Measurements from ENCODE around the gene NFYB. TPM values are rescaled to one million over a fixed set of nuclear protein-coding genes. Genes with fewer than 3 reads are reported as not detected.

The NFYB gene
- total RNA-seq, 3 donors from 2014 or later, result 16.2 to 73.9 (median 18.9) TPM

DNA sequence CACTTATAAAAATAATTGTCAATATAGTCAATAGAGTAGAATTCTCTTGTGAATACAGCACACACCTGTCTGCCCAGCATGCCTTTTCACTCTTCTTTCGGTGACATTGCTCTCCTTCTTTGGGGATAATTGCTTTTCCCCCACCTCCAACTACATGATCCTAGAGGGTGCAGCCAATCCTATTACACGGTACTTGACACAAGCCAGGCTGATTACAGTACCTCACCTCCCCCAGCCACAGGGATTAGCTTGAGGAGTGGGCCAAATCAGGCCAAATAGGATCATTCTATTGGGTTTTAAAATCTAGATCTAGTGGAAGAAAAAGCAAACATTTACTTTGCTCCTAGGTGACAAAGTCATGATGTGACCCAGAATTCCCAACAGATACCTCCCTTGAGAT, 16.8 kb upstream of the NFYB start:
- intact Hi-C loops (cut with DNase I, micrococcal nuclease), result no loop called here
- no peaks in the 10 kb centered on the region for H3K9me3 ChIP-seq
- no peaks in the 10 kb centered on the region for H3K36me3 ChIP-seq (ENCODE audit: low read depth)
- ATAC-seq (no peak), DNase-seq (no peak)
- TF ChIP-seq, protein P1, sequence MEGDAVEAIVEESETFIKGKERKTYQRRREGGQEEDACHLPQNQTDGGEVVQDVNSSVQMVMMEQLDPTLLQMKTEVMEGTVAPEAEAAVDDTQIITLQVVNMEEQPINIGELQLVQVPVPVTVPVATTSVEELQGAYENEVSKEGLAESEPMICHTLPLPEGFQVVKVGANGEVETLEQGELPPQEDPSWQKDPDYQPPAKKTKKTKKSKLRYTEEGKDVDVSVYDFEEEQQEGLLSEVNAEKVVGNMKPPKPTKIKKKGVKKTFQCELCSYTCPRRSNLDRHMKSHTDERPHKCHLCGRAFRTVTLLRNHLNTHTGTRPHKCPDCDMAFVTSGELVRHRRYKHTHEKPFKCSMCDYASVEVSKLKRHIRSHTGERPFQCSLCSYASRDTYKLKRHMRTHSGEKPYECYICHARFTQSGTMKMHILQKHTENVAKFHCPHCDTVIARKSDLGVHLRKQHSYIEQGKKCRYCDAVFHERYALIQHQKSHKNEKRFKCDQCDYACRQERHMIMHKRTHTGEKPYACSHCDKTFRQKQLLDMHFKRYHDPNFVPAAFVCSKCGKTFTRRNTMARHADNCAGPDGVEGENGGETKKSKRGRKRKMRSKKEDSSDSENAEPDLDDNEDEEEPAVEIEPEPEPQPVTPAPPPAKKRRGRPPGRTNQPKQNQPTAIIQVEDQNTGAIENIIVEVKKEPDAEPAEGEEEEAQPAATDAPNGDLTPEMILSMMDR (IDR thresholded peaks at IDR 0.05), result no peak
- no peaks in the 10 kb centered on the region for H3K4me1 ChIP-seq (ENCODE audit: low read depth)
- H3K4me3 ChIP-seq, result no peak overlapping the region

GRCh38 chr12:104154286-104154685, 16.3 kb upstream of the NFYB start:
- H3K9me3 ChIP-seq, result no peaks in the 10 kb centered on the region
- intact Hi-C loops (cut with DNase I, micrococcal nuclease), result no loop called here
- ATAC-seq (no peak), DNase-seq (no peak)
- H3K4me1 ChIP-seq (ENCODE audit: low read depth), result no peaks in the 10 kb centered on the region
- H3K4me3 ChIP-seq, result no peak overlapping the region
- no peaks in the 10 kb centered on the region for H3K36me3 ChIP-seq (ENCODE audit: low read depth)
- TF ChIP-seq, protein P1 (IDR thresholded peaks at IDR 0.05), result no peak

- ATAC-seq, result no peak
- no peaks in the 10 kb centered on the region for H3K9me3 ChIP-seq
- DNase-seq, result no peak
- TF ChIP-seq, protein P1 (IDR thresholded peaks at IDR 0.05), result no peak
- no peak overlapping the region for H3K4me3 ChIP-seq
- intact Hi-C loops (cut with DNase I, micrococcal nuclease), result no loop called here
- no peaks in the 10 kb centered on the region for H3K36me3 ChIP-seq (ENCODE audit: low read depth)
- H3K4me1 ChIP-seq (ENCODE audit: low read depth), result no peaks in the 10 kb centered on the region
Observed at GRCh38 chr12:104152685-104153241, 14.8 kb upstream of the NFYB start.

DNA sequence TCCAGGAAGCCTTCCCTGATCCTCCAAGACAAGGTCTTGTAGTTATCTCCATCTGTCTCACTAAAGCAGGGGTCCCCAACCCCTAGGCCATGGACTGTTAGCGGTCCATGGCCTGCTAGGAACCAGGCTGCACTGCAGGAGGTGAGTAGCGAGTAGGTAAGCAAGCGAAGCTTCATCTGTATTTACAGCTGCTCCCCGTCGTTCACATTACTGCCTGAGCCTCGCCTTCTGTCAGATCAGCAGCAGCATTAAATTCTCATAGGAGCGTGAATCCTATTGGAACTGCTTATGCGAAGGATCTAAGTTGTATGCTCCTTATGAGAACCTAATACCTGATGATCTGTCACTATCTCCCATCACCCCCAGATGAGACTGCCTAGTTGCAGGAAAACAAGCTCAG, 12.4 kb upstream of the NFYB start:
- intact Hi-C loops (cut with DNase I, micrococcal nuclease), result no loop called here
- DNase-seq (no peak), ATAC-seq (no peak)
- no peaks in the 10 kb centered on the region for H3K9me3 ChIP-seq
- TF ChIP-seq, protein P1 (IDR thresholded peaks at IDR 0.05), result no peak
- no peaks in the 10 kb centered on the region for H3K36me3 ChIP-seq (ENCODE audit: low read depth)
- no peak overlapping the region for H3K4me3 ChIP-seq
- no peaks in the 10 kb centered on the region for H3K4me1 ChIP-seq (ENCODE audit: low read depth)

GRCh38 chr12:104147346-104147745, 9.3 kb upstream of the NFYB start:
- no peaks in the 10 kb centered on the region for H3K36me3 ChIP-seq (ENCODE audit: low read depth)
- intact Hi-C loops (cut with DNase I, micrococcal nuclease), result no loop called here
- no peaks in the 10 kb centered on the region for H3K4me1 ChIP-seq (ENCODE audit: low read depth)
- DNase-seq, result no peak
- no peaks in the 10 kb centered on the region for H3K9me3 ChIP-seq
- ATAC-seq, result no peak
- no peak overlapping the region for H3K4me3 ChIP-seq
- TF ChIP-seq, protein P1 (IDR thresholded peaks at IDR 0.05), result no peak

DNA sequence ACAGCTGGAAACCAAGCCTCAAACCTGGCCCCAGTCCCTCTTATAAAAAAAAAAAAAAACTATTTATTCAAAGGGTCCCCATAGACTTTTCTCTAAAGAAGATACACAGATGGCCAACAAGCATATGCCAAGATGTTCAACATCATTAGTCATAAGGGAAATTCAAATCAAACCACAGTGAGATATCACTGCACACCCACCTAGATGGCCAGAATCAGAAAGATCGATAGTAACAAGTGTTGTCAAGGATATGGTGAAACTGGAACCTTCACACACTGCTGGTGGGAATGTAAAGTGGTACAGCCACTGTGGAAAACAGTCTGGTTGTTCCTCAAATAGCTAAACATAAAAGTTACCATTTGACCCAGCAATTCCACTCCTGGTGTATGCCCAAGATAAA, 5.9 kb upstream of the NFYB start:
- Histone ChIP-seq H3K4me1 (ENCODE audit: low read depth) (no peaks in the 10 kb centered on the region), H3K9me3 (no peaks in the 10 kb centered on the region), H3K4me3 (no peak overlapping the region), H3K36me3 (ENCODE audit: low read depth) (no peaks in the 10 kb centered on the region)
- intact Hi-C loops (cut with DNase I, micrococcal nuclease), result no loop called here
- no peak for DNase-seq
- TF ChIP-seq, protein P1 (IDR thresholded peaks at IDR 0.05), result no peak
- ATAC-seq, result no peak
